LHCN-M2 (cell line): Measurements from ENCODE around the gene SERPINA10. TPM values are rescaled to one million over a fixed set of nuclear protein-coding genes. Genes with fewer than 3 reads are reported as not detected.
A peak's percentile ranks its signal among the peaks of the same experiment; 100 is the strongest.
"Not testable (repeated sequence)": the region's sequence is repeated elsewhere in the genome, so short reads cannot be mapped to it uniquely, and the experiment has no call there.

ENCODE experiments used
- DNase-seq: peaks from one replicate; pipeline ENCODE4 v3.0.0-alpha.2; 2012; ENCODE audit warnings: low read depth
- total RNA-seq: library from RNA; depleted of rRNA; stranded (reverse); fragments of >200 nt; gene quantifications from 2 replicates; pipeline ENCODE4 v1.2.3, GENCODE V29; 2014; rRNA removed

Gene SERPINA10
- total RNA-seq, 1 experiment from 2014 or later = not detected

GRCh38 chr14:94285158-94285557 lies 7.9 kb downstream of the SERPINA10 start:
- no peak for DNase-seq

- no peak for DNase-seq
Observed at GRCh38 chr14:94284221-94284620, 8.8 kb downstream of the SERPINA10 start.

- no peak for DNase-seq
Observed at GRCh38 chr14:94282991-94283723, 9.9 kb downstream of the SERPINA10 start.

- DNase-seq = no peak
Observed at GRCh38 chr14:94278731-94279130, 14.3 kb downstream of the SERPINA10 start.

- not testable (repeated sequence) for DNase-seq
Observed at GRCh38 chr14:94276898-94277561, 16.0 kb downstream of the SERPINA10 start.

- no peak for DNase-seq
Observed at GRCh38 chr14:94269156-94269555, 23.9 kb downstream of the SERPINA10 start.

- DNase-seq = not testable (repeated sequence)
Observed at GRCh38 chr14:94268582-94268981, 24.5 kb downstream of the SERPINA10 start.

GRCh38 chr14:94267352-94267751 lies 25.7 kb downstream of the SERPINA10 start:
- no peak for DNase-seq

- peak; percentile 2 for DNase-seq
Observed at GRCh38 chr14:94264195-94264594, 28.9 kb downstream of the SERPINA10 start.

GRCh38 chr14:94244182-94244581 lies 48.9 kb downstream of the SERPINA10 start:
- DNase-seq = no peak

- DNase-seq = no peak
Observed at GRCh38 chr14:94239406-94239805, 53.7 kb downstream of the SERPINA10 start.

GRCh38 chr14:94237983-94238382 lies 55.1 kb downstream of the SERPINA10 start:
- no peak for DNase-seq

- no peak for DNase-seq
Observed at GRCh38 chr14:94237046-94237445, 56.0 kb downstream of the SERPINA10 start.

Other genes starting within 250 kb of the SERPINA10 start
- gene DDX24, start 212.1 kb downstream of the SERPINA10 start, total RNA-seq = 155 and 171 TPM in 2 replicates
- gene IFI27L1, start 212.0 kb downstream of the SERPINA10 start, total RNA-seq = 21.0 and 31.2 TPM in 2 replicates
- 0.51 and 1.5 TPM in 2 replicates for gene IFI27, start 182.5 kb downstream of the SERPINA10 start, total RNA-seq
- 63.5 and 107 TPM in 2 replicates for gene IFI27L2, start 163.7 kb downstream of the SERPINA10 start, total RNA-seq
- gene PPP4R4, start 118.9 kb downstream of the SERPINA10 start, total RNA-seq = 0.19 and 0.40 TPM in 2 replicates
- gene SERPINA6, start 30.1 kb upstream of the SERPINA10 start, total RNA-seq = not detected in 2 replicates
- not detected in 2 replicates for gene SERPINA2, start 73.4 kb upstream of the SERPINA10 start, total RNA-seq
- gene SERPINA1, start 95.3 kb upstream of the SERPINA10 start, total RNA-seq = not detected in 2 replicates
- gene SERPINA11, start 159.5 kb upstream of the SERPINA10 start, total RNA-seq = not detected in 2 replicates
- 0.32 TPM in 1 of 2 replicates, not detected in the other for gene SERPINA9, start 182.9 kb upstream of the SERPINA10 start, total RNA-seq
- not detected in 2 replicates for gene SERPINA12, start 216.2 kb upstream of the SERPINA10 start, total RNA-seq